ENCODE data around the gene SLC20A1.

- TF ChIP-seq, protein P1, sequence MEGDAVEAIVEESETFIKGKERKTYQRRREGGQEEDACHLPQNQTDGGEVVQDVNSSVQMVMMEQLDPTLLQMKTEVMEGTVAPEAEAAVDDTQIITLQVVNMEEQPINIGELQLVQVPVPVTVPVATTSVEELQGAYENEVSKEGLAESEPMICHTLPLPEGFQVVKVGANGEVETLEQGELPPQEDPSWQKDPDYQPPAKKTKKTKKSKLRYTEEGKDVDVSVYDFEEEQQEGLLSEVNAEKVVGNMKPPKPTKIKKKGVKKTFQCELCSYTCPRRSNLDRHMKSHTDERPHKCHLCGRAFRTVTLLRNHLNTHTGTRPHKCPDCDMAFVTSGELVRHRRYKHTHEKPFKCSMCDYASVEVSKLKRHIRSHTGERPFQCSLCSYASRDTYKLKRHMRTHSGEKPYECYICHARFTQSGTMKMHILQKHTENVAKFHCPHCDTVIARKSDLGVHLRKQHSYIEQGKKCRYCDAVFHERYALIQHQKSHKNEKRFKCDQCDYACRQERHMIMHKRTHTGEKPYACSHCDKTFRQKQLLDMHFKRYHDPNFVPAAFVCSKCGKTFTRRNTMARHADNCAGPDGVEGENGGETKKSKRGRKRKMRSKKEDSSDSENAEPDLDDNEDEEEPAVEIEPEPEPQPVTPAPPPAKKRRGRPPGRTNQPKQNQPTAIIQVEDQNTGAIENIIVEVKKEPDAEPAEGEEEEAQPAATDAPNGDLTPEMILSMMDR (IDR thresholded peaks at IDR 0.05) = no peak
- TF ChIP-seq POLR2A (IDR thresholded peaks at IDR 0.05) = no peak
Observed at GRCh38 chr2:112686348-112687217, 40.8 kb downstream of the SLC20A1 start.

Measured in thyroid gland (tissue), 4 donors.